D721Med (cell line): ENCODE results near the gene COL13A1.

Experiments used
- DNase-seq: peaks from one replicate; pipeline ENCODE4 v3.0.0; 2011; ENCODE audit warnings: low spot score; ENCODE audit not compliant: insufficient read length
- FAIRE-seq: peaks from 2 replicates; lab custom pipeline; 2011; peaks lifted over from hg19 to GRCh38; lab: Jason Lieb, UNC
- TF ChIP-seq, protein P1 (sequence below): IDR thresholded peaks from 2 replicates; pipeline ENCODE4 v1.5.1; 2012; ENCODE audit warnings: mild to moderate bottlenecking, control low read depth; ENCODE audit not compliant: insufficient read depth; ENCODE audit errors: missing control alignments

COL13A1 gene

DNA sequence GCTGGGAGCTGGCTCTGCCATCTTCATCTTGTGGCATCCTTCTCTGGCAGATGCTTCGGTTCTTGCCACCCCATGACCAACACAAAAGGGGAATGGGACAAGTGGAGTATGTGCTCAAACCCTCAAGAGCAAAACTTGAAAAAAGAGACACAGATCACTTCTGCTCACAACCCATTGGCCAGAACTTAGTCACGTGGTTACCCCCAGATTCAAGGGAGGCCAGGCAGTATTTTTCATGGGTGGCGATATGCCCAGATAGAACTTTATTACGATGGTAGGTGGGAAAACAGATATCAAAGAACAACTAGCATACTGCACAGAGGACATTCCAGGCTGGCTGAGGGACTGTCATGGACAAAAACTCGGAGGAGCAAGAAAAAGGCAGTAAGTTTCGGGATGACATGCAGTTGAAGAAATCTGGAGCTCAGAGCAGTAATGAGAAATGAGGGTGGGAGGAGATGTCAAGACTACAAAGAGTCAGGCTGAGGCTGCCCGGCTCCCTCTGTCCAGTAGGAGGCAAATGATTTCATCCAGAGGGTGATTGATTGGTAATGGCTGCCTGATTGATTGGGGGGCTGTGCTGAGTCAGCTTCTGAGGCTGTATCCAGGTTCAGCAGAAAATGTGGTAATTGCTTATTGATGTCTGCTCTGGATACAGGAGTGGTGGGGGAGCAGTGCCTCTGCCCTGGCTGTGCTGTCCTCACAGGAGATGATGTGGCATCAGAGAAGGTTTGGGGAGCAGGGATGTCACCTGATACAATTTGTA is 25.3 kb downstream of the COL13A1 start:
- DNase-seq (no peak), FAIRE-seq (no peak)
- TF ChIP-seq, protein P1, sequence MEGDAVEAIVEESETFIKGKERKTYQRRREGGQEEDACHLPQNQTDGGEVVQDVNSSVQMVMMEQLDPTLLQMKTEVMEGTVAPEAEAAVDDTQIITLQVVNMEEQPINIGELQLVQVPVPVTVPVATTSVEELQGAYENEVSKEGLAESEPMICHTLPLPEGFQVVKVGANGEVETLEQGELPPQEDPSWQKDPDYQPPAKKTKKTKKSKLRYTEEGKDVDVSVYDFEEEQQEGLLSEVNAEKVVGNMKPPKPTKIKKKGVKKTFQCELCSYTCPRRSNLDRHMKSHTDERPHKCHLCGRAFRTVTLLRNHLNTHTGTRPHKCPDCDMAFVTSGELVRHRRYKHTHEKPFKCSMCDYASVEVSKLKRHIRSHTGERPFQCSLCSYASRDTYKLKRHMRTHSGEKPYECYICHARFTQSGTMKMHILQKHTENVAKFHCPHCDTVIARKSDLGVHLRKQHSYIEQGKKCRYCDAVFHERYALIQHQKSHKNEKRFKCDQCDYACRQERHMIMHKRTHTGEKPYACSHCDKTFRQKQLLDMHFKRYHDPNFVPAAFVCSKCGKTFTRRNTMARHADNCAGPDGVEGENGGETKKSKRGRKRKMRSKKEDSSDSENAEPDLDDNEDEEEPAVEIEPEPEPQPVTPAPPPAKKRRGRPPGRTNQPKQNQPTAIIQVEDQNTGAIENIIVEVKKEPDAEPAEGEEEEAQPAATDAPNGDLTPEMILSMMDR = no peak

DNA sequence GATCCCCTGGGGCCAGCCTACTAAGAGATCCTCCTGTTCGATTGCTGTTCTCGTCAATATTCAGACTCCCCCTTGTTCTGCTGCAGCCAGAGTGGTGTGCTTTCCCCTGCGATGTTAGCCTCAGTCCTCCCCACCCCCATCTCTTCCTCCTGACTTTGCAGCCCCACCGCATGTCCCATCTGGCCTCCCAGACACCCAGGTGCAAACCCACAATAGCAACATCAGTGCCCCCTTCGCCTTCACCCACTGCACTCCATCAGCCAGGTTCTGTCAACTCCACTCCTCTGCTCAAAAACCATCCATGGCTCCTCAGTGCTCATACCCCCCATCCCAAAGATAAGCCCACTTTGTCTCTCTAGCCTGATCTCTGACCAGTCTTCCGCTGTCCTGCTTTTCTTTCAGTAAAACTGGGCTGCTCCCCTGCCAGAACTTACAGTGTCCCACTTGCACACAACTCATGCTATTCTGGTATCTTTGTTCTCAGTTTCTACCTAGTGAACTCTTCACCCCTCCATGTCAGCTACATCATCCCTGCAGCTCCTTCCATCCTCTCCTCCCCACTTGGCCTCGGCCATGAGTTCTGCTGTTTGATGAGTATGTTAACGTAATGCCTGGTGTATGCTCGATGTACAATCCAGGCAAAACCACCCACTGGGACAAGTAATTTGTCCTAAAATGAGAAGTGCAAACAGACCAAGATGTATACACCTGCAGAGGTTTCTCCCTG is 26.6 kb downstream of the COL13A1 start:
- FAIRE-seq = no peak
- TF ChIP-seq, protein P1 = no peak
- no peak for DNase-seq

DNA sequence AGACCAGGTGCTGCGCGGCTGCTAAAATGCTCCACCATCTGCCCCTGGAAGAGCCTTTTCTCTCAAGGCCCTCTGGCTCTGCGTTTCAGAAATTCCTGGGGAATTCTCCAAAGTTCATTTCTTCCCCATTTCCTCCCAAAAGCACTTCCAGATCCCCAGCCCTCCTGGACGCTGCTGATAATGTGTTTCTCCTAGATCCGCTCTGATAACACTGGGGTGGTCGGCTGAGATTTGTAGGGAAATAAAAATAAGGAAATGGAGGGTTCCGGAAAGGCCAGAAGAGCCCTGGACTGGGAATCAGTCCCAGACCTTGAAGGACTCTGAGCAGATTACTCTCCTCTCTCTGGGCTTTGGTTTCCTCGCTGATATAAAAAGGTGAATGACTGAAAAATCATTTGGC is 28.1 kb downstream of the COL13A1 start:
- DNase-seq (no peak), FAIRE-seq (no peak)
- TF ChIP-seq, protein P1 = no peak

- no peak for FAIRE-seq
- TF ChIP-seq, protein P1 = no peak
- no peak for DNase-seq
Measured at GRCh38 chr10:69831231-69831855, 29.6 kb downstream of the COL13A1 start.

DNA sequence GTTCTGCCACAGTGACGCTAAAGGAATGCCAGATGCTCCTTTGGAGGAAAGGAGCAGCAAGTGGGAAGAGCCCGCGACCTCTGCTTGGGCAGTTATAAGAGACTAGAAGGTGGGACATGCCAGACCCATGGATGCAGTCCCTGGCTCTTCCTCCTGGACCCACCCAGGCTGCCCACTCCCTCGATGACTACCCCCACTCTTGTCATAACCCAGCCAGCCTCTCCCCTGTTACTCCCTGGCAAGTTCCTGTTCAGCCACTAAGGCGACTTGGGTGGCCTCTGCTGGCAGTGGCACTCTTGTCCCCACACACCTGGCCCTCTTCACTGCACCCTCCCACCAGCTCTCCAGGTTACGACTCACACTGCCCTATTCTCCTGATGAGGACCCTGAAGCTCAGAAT is 33.5 kb downstream of the COL13A1 start:
- FAIRE-seq (no peak), DNase-seq (no peak)
- TF ChIP-seq, protein P1 = no peak

DNA sequence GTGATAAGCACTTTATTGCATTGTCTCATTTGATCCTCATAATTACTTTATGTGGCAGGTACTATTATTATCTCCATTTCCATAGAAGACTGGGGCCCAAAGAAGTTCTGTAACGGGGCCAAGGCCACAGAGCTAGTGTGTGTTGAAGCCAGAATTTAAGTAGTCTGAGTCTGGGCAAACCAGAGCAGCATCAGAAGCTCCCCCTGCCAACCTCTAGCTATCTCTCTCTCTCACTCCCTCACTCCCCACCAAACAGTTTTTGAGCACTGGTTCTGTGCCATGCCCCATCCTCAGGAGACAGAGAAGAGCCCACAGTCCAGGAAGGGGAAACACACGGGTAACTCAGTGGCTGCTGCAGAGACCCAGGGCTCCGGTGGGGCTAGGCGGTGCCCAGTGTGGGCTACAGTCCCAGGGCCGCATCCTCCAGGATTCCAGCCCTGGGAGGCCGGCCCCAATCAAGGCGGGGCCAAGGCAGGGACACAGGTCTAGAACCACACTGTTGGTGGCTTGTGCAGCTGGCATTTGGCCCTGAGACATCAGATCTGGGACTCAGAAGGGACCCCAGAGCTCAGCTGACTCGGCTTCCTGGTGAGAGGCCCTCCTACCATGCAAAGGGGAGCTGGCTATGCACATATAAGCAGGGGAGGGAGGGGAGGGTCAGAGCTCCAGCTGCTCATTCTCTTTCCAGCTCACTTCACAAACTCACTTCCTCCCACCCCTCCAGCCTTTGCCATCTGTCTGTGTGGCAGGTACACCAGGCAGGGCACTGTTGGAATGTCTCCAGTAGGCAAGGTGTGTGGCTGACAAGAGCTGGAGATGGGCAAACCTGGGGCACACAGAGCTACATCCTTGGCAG is 34.4 kb downstream of the COL13A1 start:
- DNase-seq = no peak
- no peak for FAIRE-seq
- TF ChIP-seq, protein P1 = no peak
